Measurements from ENCODE around the gene TXLNG. TPM values are rescaled to one million over a fixed set of nuclear protein-coding genes. Genes with fewer than 3 reads are reported as not detected.

Gene TXLNG
- total RNA-seq, 2 donors from 2014 or later: 11.1 to 19.9 TPM

- Histone ChIP-seq H3K9me3 (no peaks in the 10 kb centered on the region), H3K27ac (no peak overlapping the region), H3K4me1 (ENCODE audit: control insufficient read depth in 1 of 2, low read depth in 2 of 2) (no peaks in the 10 kb centered on the region), H3K4me3 (no peak overlapping the region), H3K36me3 (peaks cover 3% of the 10 kb centered on the region), H3K27me3 (replicated peaks; ENCODE audit: insufficient read depth) (no peaks in the 10 kb centered on the region)
- ATAC-seq (ENCODE audit: insufficient number of reproducible peaks, low FRiP score, low read depth) (no peak), DNase-seq (ENCODE audit: low spot score) (no peak)
- TF ChIP-seq CTCF (IDR thresholded peaks at IDR 0.05): no peak
These were observed 62.3 kb downstream of the TXLNG start for GRCh38 chrX:16848541-16848940.

GRCh38 chrX:16851421-16851820 lies 65.2 kb downstream of the TXLNG start:
- no peak for TF ChIP-seq CTCF (IDR thresholded peaks at IDR 0.05)
- Histone ChIP-seq H3K36me3 (peaks cover 3% of the 10 kb centered on the region), H3K9me3 (no peaks in the 10 kb centered on the region), H3K4me1 (ENCODE audit: control insufficient read depth in 1 of 2, low read depth in 2 of 2) (no peaks in the 10 kb centered on the region), H3K27me3 (replicated peaks; ENCODE audit: insufficient read depth) (no peaks in the 10 kb centered on the region), H3K4me3 (no peak overlapping the region), H3K27ac (no peak overlapping the region)
- no peak for ATAC-seq (ENCODE audit: insufficient number of reproducible peaks, low FRiP score, low read depth)
- no peak for DNase-seq (ENCODE audit: low spot score)

GRCh38 chrX:16851827-16852226 lies 65.6 kb downstream of the TXLNG start:
- H3K36me3 ChIP-seq: peaks cover 3% of the 10 kb centered on the region
- ATAC-seq (ENCODE audit: insufficient number of reproducible peaks, low FRiP score, low read depth) (no peak), DNase-seq (ENCODE audit: low spot score) (no peak)
- no peak overlapping the region for H3K4me3 ChIP-seq
- H3K9me3 ChIP-seq: no peaks in the 10 kb centered on the region
- no peaks in the 10 kb centered on the region for H3K27me3 ChIP-seq (replicated peaks; ENCODE audit: insufficient read depth)
- no peak overlapping the region for H3K27ac ChIP-seq
- no peak for TF ChIP-seq CTCF (IDR thresholded peaks at IDR 0.05)
- no peaks in the 10 kb centered on the region for H3K4me1 ChIP-seq (ENCODE audit: control insufficient read depth in 1 of 2, low read depth in 2 of 2)

- Histone ChIP-seq H3K4me3 (no peak overlapping the region), H3K27ac (no peak overlapping the region), H3K36me3 (peaks cover 7% of the 10 kb centered on the region), H3K27me3 (replicated peaks; ENCODE audit: insufficient read depth) (no peaks in the 10 kb centered on the region), H3K4me1 (ENCODE audit: control insufficient read depth in 1 of 2, low read depth in 2 of 2) (no peaks in the 10 kb centered on the region), H3K9me3 (no peaks in the 10 kb centered on the region)
- ATAC-seq (ENCODE audit: insufficient number of reproducible peaks, low FRiP score, low read depth): no peak
- no peak for DNase-seq (ENCODE audit: low spot score)
- no peak for TF ChIP-seq CTCF (IDR thresholded peaks at IDR 0.05)
These were observed 66.4 kb downstream of the TXLNG start for GRCh38 chrX:16852617-16853179.

GRCh38 chrX:16853537-16853936 lies 67.3 kb downstream of the TXLNG start:
- DNase-seq (ENCODE audit: low spot score) (no peak), ATAC-seq (ENCODE audit: insufficient number of reproducible peaks, low FRiP score, low read depth) (no peak)
- H3K27me3 ChIP-seq (replicated peaks; ENCODE audit: insufficient read depth): no peaks in the 10 kb centered on the region
- H3K36me3 ChIP-seq: peaks cover 7% of the 10 kb centered on the region
- H3K9me3 ChIP-seq: no peaks in the 10 kb centered on the region
- no peak for TF ChIP-seq CTCF (IDR thresholded peaks at IDR 0.05)
- H3K4me1 ChIP-seq (ENCODE audit: control insufficient read depth in 1 of 2, low read depth in 2 of 2): no peaks in the 10 kb centered on the region
- H3K27ac ChIP-seq: no peak overlapping the region
- no peak overlapping the region for H3K4me3 ChIP-seq

All from thoracic aorta (tissue), 2 donors.